ENCODE measurements around the gene ARMH3.
A peak's percentile ranks its signal among the peaks of the same experiment; 100 is the strongest.
"Not testable (repeated sequence)": the region's sequence is repeated elsewhere in the genome, so short reads cannot be mapped to it uniquely, and the experiment has no call there.

The ARMH3 gene

DNA sequence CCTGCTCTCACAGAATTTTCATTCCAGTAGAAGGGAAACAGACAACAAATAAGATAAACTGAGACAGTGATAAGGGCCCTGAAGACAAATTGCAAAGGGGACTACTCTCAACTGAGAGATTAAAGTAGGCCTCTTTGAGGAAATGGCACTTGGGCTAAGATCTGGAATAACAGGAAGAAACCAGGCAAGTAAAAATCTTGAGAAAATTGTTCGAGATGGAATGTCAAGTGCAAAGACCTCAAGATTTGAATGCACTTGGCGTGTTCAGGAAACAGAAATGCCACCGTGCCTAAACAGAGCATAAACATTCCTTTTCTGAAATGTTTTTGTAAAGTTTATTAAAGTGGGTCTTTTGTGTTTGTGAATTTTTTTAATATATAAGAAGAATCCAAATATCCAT is 10.7 kb downstream of the ARMH3 start:
- DNase-seq: no peak

DNA sequence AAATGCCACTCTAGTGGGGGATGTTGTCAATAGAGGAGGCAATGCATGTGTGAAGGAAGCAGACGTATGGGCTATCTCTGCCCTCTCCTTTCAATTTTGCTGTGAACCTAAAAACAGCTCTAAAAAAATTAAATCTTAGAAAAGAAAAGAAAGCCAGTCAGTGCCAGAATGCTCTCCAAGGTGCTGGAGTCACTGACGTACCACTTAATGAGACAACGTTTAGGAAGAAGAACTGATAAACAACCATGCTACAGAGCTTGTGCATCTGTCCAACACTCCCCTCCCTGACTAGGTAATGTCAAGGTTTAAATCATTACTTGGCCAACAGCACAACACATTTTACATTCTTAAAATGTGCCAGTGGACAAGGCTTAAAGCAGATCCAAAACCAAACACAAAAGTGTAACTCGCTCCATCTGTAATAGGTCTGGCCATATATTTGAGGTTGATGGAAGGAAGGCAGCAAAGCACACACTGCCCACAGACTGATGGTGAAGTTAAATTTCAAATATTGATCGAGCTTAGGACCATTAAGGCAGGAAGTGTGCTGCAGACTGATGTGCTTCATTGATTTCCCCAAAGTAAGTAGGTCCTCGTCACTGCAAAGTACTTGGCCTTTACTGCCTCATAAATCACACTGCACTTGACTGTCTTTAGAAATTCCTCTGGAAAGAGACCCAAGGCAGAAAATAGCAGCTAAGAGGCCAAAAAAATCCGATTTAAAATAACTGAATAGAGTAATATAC is 15.5 kb downstream of the ARMH3 start:
- no peak for DNase-seq

DNA sequence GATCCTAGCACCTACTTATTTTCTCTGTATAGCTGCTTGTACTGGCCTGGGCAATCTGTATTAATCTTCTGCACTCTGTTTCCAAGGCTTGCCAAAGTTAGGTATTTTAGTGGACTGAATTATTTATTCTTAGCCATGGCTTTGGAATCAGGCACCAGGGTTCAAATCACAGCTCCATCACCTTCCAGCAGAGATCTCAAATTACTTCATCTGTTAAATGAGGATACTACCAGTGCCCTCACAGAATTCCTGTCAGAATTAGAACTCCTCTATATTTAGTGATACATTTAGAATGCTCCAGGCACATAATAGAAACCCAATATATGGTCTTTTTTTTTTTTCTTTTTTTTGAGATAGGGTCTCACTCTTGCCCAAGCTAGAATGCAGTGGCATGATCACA is 17.6 kb downstream of the ARMH3 start:
- DNase-seq: no peak

DNA sequence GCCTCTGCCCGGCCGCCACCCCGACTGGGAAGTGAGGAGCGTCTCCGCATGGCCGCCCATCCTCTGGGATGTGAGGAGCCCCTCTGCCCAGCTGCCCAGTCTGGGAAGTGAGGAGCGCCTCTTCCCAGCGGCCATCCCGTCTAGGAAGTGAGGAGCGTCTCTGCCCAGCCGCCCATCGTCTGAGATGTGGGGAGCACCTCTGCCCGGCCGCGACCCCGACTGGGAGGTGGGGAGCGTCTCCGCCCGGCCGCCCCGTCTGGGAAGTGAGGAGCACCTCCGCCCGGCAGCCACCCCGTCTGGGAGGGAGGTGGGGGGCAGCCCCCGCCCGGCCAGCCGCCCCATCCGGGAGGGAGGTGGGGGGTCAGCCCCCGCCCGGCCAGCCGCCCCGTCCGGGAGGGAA is 20.2 kb downstream of the ARMH3 start:
- DNase-seq: not testable (repeated sequence)

DNA sequence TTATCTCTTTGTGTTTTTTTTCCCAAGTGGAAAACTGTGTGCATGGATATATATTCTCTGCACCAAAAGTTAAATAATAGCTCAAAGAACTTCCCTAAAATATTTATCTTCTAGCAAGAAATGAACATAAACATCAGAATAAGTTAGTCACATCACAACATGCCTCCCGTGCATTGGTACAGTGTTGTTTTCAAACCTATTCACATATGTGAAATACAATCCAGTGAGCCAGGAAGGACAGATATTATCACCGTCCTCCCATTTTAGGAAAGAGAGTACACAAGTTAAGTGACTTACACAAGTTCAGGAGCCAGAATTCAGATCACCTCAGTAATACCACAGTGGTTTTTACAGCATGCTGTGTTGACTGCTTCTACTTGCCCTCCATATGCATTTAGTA is 22.2 kb downstream of the ARMH3 start:
- no peak for DNase-seq

DNA sequence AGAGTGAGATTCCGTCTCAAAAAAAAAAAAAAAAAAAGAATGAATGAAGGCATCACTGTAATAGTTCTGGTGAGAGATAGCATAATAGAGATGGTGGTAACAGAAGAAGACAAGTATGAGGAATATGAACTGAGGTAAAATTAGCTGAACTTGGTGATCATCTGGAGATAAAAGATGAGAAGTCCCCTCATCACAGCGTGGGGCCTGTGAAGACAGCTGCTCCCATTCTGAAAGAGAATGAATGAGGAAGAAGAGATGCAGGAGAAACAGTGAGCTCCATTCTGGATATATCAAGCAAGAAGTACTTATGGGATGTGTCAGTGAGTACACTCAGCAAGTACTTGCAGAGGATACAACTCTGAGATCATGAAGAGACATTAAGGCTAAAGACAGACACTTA is 28.7 kb downstream of the ARMH3 start:
- no peak for DNase-seq

DNA sequence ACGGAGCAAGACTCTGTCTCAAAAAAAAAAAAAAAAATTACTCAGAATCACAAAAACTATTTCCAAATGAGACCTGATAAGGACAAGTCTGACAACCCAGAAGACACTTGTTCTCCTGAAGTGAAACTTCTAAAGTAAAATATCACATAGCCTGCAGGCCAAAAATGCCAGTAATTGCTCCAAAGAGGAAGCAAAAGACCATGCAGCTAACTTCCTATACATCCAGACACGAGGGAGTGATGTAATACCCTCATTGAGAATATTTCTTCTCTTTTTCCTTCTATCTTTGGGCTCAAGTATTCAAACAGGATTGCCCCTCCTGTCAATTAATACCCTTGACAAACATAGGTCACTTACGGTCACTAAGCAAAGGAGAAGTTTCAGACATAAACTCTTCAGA is 31.2 kb downstream of the ARMH3 start:
- no peak for DNase-seq

DNA sequence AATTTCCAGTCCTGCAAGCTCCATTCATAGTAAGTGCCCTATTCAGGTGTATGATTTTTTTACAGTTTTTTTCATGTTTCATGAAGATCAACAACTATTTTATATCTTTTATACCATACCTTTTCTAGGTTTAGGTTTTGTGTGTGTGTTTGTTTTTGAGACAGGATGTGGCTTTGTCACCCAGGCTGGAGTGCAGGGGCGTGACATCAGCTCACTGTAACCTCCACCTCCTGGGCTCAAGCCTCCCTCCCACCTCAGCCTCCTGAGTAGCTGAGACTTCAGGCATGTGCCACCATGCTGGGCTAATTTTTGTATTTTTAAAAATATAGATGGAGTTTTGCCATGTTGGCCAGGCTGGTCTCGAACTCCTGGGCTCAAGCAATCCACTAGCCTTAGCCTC is 35.0 kb downstream of the ARMH3 start:
- no peak for DNase-seq

DNA sequence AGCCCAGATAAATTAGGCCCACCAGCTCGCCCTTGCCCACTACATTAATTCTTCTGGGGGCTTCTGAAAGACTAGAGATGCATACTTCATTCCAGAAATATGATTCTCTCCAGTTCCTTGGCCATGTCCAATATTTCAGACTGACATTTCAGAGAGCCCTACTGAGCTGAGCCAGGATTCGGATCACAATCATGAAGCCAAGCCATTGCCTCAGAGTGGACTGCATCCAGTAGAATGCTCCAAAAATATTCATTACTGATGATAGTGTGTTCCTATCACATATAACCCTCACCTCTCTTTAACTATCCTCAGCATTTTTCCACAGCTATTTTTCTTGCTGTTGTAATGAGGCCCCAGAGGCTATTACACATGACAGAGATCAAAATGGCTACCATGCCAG is 38.7 kb downstream of the ARMH3 start:
- no peak for DNase-seq

DNA sequence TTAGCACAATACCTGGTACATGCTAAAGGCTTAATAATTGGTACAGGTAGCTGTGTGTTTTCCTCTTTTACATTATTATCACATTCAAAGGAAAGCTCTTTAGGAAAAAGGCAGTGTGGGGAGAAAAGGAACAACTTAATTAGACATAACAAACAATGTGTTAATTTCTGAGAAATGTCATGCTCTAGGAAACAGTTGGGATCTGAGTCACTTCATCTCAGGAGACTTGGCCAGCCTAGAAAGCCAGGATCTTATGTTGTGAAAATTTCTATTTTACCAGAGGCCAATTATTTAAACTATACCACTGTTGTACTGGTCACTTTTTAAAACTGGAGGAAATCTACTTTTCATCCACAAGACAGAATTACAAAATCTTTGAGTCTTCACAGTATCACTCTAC is 39.6 kb downstream of the ARMH3 start:
- no peak for DNase-seq

DNA sequence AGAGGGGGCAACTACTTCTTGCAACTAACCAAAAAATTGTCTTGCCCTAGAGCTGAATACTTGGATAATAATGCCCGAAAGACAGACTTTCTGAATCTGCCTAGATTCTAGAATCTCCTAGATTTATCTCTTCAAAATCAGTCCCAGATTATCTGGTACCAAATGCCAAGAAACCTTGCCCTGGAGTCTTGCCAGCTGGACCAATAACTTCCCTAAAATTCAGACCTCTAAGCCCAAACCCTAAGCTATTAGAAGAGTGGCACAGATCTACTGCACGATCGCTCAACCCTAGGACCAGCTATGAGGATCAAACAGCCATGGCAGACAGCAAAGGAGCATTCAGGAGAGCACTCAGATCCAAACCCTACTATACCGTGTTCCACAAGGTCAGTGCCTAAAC is 45.0 kb downstream of the ARMH3 start:
- DNase-seq: no peak

DNA sequence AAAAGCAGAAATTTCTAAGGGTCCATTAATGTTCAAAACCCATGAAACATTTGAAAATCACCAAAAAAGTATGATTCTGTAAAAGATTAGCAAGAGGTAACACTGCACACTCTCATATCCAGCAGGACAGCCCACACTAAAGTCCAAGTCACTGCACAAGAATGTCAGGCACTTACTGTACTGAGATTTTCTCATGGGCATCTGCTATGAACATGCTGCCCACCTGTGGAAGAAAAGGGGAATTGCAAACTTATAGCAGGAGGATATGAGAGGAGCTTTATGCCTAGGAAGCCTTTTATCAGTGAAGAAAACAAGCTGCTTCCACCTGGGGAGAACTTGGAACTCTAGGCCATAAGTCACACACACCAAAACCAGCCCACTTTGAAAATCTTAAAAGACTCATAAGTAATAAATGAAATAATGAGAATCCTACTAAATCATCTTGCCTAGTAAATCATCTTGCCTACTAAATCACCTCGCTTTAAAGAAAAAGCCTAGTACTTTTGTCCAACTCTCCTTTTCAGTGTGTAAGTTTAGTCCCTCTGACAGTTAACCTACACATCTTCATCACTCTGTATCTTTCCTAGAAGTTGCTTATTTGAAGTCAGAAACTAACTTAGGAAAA is 46.1 kb downstream of the ARMH3 start:
- peak; percentile 68 for DNase-seq

DNA sequence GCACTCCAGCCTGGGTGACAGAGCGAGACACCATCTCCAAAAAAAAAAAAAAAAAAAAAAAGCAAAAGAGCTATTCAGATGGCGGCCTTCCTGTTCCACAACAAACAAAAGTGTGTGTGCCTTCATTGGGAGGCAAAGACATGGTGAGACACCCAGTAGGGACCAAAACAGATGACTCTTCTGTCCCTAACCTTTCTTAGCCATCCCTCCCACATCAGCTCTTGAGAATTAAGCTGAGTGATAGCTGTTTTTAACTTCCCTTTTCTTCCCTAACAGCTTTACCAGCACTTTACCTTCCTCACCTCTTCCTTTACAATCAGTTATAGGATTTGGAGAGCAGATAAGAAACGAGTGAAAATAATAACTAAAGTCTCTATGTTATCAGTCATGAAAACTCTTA is 48.2 kb downstream of the ARMH3 start:
- DNase-seq: no peak

DNA sequence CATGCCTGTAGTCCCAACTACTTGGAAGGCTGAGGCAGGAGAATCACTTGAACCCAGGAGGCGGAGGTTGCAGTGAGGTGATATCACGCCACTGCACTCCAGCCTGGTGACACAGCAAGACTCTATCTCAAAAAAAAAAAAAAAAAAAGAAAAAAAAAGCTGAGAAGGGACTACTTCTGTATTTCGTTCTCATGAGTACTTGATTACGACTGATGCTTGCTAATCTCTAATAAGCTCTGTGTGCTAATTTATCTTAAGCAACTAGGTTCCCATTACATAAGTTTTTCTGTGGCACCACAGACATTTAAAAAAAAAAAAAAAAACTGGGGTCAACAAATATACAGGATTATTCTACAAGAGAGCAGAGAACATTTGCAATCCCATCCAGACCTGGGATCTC is 48.9 kb downstream of the ARMH3 start:
- DNase-seq: not testable (repeated sequence)

DNA sequence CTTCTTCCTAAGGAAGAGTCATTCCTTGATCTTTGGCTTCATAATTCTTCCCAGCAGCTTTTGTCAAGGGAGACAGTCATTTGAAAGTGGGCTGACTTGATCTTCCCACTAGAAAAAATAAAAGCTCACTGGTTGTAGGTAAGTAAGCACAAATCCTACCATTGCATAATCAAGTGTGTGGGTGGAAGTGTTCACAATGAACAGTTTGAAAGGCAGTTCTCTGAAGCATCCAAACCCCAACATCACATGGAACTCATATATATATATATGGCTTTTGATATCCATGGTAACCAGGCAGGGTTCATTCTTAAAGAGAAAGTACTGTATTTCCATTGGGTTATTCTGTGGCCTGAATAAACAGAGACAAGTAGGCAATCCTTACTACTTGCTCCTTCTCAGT is 51.6 kb downstream of the ARMH3 start:
- no peak for DNase-seq

DNA sequence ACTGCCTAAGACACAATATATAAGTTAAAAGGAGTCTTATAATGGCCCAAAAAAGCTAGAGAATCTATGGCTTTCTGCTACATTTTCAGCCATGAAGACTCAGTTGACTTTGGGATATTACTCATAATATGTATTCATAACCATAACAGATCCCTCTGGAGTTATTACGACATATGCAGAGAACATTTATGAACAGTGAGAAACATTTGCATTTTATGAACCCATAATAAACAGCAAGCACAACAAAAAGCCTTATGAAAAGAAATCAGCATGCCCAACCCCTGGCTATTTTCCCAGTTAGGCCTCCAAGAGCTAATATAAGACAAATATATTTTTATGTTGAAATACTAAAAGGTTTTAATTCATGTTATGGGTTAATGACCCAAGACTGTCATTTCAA is 52.4 kb downstream of the ARMH3 start:
- no peak for DNase-seq

DNA sequence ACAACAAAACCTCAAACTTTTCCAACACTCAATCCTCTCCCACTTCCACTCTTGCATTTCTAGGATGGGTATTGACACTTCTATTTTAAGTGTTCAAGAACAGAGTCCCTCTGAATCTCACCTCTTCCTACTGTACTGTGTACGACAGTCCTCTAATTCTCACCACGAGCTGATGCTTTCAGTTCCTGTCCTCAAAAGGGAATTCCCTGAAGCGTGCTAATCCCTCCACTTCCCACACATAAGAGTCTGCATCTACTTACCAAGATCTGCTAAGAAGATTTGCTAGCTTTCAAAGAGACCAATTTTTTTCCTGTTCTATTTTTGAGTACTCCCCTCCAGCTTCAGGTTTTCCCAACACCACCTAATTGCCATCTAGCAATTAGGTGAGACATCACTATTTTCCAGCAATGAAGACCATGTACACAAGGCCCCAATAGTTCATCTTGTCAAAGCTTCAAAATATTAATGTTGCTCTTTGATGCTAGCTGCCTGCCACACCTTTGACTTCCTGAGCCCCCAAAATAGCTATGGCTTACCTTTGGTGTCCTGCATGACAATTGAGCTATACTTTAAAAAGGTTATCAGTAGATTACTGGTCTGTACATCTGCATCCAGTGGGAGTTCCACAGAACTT is 54.4 kb downstream of the ARMH3 start:
- DNase-seq: no peak

DNA sequence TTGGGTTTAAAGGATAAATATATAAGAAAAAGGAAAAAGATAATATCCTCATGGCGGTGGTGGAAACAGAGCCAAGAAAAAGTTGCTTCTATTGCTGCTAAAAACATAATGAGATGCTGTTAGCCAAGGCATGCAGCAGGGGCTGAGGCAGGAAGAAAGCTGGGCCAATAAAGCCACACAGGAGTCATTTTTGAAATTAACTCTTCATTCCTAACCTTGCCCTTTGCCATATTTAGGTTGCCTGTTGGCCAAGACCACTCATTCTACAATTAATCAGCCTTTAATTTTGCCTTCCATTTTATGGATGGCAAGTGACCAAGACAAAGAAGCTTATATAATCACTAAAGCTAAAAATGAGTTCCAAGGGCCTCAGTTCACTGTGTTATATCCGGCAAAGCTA is 58.2 kb downstream of the ARMH3 start:
- no peak for DNase-seq

DNA sequence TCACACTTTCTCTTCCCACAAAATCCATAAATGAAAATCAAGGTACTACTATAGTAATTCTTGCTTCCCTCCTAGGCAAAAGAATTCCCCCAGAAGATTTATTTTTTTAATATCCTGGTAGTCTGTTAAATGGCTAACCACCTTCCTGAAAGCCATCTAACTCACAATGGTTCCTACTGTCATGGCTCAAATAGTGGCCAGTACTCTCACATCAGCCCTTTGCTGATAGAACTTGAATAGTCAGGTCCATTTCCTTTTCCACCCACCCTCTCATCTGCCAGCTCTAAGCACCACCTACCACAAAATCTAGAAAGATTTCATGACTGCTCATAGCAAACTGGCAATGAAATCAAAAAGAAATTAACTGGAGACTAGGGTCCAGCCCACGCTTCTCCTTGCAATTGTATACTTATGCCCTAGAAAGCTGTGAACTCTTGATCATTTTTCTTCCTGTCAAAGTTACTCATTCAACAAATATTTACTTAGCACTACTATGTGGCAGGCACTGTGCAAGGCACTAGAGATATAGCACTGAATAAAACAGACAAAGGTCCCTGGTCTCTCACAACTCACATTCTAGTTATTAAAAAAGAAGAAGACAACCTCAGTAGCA is 60.4 kb downstream of the ARMH3 start:
- no peak for DNase-seq

DNA sequence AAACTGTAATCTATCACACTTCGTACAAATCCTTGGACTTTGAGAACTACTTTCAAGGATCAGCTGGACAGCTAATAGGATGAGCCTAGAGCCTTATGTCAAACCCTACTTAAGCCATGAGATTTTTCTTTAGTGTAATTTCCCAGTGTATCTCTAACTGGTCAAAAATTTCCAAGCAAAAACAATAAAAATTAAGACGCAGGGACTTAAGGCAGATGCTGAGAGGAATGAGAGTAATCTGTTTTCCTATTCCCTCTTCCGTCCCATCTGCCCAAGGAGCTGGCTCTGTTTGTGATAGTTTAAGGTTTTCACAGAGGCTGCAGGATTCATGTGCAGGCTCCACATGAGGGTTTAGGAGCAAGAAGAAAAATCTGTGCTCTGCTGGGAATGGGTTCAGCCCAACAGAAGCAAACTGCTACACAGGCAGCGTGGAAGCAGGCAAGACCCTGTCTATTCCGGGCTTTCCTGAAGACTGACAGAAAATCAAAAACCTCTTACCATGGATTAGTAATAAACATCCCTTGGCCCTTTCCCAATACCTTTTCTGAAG is 62.2 kb downstream of the ARMH3 start:
- no peak for DNase-seq

DNA sequence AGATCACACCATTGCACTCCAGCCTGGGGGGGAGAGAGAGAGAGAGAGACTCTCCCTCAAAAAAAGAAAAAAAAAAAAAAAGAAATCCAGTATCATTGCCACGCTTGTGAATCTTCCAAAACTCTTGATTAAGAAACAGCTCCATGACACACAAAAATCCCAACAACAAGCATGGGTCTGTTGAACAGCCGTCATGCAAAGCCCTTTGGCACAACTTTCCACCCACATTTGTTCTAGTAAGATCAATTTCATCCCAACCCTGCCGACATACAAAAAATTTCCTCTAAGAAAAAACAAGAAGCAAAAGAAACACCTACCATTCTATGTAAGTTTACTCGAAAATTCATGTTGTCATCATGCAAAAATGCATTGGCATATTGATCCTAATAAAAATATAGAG is 62.8 kb downstream of the ARMH3 start:
- DNase-seq: no peak

DNA sequence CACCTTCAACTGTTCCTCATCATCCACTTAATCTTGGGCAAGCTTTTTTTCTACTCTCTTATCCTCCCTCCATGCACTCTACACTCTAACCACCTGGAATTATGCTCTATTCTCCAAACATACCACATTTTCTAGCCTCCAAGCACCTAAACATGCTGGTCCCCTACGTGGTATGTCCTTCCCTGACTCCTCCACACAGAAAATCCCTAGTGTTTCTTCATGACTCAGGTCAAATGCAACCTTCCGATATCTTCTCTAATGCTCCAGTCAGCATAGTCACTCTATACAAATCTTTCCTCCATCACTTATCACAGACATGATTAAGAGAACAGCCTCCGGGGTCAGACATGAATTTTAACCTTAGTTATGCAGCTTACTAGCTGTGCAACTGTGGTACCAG is 68.8 kb downstream of the ARMH3 start:
- DNase-seq: no peak

DNA sequence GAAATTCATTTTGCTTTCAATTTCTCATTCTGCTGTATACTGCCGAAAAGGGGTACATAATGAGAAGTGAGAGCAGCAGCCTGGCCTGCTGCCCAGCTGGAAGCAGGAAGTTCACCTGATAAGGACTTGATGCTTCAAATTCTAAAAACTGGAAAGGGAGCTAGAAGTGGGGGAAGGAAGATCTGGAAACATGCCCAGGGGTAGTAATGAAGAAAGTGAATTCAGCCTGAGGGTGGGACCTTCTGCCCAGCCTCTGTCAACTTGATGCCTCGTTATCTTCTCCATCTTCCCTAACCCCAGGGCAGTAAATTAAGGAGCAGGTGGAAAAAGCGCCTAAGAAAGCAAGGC is 69.4 kb downstream of the ARMH3 start:
- DNase-seq: no peak

DNA sequence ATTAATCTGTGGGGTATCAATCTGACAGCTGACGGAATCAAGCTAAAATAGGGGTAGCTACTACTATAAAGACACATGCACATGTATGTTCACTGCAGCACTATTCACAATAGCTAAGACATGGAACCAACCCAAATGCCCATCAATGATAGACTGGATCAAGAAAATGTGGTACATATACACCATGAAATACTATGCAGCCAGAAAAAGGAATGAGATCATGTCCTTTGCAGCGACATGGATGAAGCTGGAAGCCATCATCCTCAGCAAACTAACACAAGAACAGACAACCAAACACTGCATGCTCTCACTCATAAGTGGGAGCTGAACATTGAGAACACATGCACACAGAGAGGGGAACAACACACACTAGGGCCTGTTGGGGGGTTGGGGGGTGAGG is 75.3 kb downstream of the ARMH3 start:
- not testable (repeated sequence) for DNase-seq

Data from CD4-positive, alpha-beta T cell treated with Interleukin-12 subunit alpha and Interleukin-12 subunit beta, for 1 hour (primary cell).